ENCODE measurements around the gene TMEM92.
A peak's percentile ranks its signal among the peaks of the same experiment; 100 is the strongest.

DNA sequence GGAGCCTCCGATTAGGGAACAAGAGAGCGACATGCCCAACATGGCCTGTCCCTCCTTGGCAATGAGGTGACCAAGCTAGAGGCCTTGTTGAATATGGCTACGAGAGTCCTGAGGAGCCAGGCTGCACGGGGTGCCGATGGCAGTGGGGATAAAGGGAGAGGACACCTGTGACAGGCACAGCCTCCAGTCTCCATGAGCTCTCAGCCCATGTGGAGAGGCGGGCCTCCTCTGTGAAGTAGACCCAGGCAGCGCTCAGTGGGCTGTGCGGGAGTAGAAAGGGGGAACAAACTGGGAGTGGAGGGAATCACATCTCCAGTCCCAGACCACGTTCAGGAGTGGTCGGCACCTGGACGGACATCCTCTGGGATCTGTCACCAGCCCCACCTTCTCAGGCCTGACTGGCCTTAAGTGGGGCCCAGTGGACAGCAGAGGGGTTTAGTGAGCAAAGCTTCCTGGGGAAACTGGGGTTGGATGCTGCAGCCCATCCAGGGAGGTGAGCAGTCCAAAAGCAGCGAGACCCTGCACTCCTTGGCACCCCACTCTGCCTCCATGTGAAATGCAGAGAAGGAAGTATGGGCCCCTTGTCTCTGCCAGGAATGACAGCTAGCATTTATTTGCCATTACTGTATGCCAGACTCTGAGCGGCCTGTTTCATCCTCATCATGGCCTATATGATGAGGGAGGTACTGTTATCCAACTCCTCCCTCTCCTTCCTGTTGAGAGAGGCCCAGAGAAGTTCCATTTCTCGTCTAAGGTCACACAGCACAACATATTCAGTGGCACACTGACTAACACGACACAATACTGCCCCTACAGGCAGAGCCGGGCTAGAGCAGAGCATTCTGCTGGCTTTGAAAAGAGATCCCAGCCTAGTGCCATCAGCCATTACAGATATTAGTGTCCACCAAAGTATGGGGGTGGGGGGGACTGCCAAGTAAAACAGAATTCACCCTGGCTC, 4.5 kb upstream of the TMEM92 start:
- TF ChIP-seq, protein P1, sequence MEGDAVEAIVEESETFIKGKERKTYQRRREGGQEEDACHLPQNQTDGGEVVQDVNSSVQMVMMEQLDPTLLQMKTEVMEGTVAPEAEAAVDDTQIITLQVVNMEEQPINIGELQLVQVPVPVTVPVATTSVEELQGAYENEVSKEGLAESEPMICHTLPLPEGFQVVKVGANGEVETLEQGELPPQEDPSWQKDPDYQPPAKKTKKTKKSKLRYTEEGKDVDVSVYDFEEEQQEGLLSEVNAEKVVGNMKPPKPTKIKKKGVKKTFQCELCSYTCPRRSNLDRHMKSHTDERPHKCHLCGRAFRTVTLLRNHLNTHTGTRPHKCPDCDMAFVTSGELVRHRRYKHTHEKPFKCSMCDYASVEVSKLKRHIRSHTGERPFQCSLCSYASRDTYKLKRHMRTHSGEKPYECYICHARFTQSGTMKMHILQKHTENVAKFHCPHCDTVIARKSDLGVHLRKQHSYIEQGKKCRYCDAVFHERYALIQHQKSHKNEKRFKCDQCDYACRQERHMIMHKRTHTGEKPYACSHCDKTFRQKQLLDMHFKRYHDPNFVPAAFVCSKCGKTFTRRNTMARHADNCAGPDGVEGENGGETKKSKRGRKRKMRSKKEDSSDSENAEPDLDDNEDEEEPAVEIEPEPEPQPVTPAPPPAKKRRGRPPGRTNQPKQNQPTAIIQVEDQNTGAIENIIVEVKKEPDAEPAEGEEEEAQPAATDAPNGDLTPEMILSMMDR (IDR thresholded peaks at IDR 0.05): peak; percentile 72 to 78
- TF ChIP-seq POLR2A (IDR thresholded peaks at IDR 0.05): no peak
- no peak for TF ChIP-seq EP300 (IDR thresholded peaks at IDR 0.05)
